SH-SY5Y (cell line): ENCODE data around the gene GALC.

Source experiments
- GATA2 ChIP-seq: IDR thresholded peaks from 2 replicates; pipeline ENCODE4 v1.6.1; 2011; ENCODE audit warnings: mild to moderate bottlenecking, low read depth, low read length
- GATA3 ChIP-seq: IDR thresholded peaks from 2 replicates; pipeline ENCODE4 v1.6.1; 2011; ENCODE audit warnings: low read depth, mild to moderate bottlenecking, low read length, moderate library complexity

- no peak for TF ChIP-seq GATA2
- no peak for TF ChIP-seq GATA3
Measured at GRCh38 chr14:87975636-87976035, 17.3 kb downstream of the GALC start.
